Activated T-helper 1 cell treated with anti-CD3 and anti-CD28 coated beads, Interleukin-2, amount 50 U/mL, for 16 hours (primary cell): ENCODE data around the gene PPP1R13B.

Source experiments
- DNase-seq, 2 donors: peaks; one replicate each; pipeline ENCODE4 v3.0.0-alpha.2; 2020; ENCODE audit warnings: low read depth in 1 of 2, low spot score in 1 of 2

PPP1R13B gene

DNA sequence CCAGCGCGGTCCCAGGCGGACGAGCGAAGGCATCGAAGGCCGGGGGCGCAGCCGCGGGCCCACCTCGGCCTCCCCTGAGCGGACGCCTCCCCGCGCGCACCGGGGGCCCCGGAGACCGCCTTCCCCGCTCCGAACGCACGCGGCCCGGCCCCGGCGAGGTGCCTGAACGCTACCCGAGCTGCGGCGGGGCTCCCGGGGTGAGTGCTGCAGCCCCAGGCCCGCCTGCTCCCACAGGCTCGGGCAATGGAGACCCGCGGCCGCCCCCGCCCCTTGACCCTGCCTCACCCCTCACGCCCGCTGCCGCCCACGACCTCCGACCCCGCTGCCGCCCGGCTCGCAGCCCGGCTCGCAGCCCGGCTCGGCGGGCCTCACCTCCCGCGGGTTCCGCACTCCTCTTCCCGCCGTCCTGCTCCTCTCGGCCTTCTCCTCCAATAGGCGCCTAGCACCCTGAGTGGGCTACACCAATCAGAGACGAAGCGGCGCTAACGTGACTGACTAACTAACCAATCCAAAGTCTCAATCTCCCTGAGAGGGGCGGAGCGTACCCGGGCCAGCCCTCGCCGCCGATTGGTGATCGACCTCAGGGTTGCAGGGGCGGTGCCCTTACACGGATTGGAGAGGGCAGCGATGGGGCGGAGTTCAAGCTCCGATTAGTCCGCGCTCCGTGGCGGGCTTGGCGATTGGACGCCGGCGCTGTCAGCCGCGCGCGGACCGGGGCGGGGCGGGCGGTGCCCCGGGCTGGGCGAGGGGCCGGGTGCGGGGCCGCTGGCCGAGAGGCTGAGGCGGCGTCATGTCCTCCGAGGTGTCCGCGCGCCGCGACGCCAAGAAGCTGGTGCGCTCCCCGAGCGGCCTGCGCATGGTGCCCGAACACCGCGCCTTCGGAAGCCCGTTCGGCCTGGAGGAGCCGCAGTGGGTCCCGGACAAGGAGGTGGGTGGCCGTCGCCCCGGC is 132.0 kb downstream of the PPP1R13B start, which contains the start of the genes XRCC3 and ZFYVE21:
Gene XRCC3, minus strand, starts transcription at position 400 of the 949 bp plus-strand sequence. CDS start 4,364 bp downstream, outside the sequence.
Gene ZFYVE21, plus strand, starts transcription at position 759 of the 949 bp plus-strand sequence. Its CDS starts 32 bp downstream, at position 791.
- peak; percentile 99 for DNase-seq

GRCh38 chr14:103714063-103714724 is 133.2 kb downstream of the PPP1R13B start:
- DNase-seq, result no peak

GRCh38 chr14:103713304-103714062 is 133.9 kb downstream of the PPP1R13B start:
- DNase-seq, result no peak

DNA sequence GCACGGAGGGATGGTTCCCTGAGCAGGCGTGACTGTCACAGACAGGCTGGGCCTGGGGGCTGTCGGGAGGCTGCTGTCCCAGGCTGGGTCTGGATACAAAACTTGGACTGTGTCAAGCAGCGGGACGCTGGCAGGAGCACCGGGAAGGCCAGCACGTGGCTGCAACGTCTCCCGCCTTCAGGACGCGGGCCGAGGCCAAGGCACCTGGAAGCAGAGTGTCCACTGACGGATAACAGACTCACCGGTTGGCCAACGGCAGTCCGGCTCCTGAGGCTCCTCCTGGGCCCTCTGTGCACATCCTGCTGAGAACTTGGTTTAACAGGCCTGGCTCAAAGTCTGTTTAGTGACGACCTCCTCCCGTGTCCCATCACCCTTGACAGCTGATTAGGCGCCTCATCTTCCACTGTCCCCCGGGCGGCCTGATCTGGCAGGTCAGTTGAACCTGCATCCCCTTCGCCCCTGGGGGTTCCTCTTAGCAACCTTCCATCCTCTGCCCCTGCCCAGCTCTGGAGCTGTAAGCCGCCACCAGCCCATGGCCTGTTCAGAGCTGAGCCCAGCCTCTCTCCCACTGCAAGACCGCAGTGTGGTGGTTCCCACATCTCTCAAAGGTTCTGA is 134.6 kb downstream of the PPP1R13B start:
- no peak for DNase-seq

DNA sequence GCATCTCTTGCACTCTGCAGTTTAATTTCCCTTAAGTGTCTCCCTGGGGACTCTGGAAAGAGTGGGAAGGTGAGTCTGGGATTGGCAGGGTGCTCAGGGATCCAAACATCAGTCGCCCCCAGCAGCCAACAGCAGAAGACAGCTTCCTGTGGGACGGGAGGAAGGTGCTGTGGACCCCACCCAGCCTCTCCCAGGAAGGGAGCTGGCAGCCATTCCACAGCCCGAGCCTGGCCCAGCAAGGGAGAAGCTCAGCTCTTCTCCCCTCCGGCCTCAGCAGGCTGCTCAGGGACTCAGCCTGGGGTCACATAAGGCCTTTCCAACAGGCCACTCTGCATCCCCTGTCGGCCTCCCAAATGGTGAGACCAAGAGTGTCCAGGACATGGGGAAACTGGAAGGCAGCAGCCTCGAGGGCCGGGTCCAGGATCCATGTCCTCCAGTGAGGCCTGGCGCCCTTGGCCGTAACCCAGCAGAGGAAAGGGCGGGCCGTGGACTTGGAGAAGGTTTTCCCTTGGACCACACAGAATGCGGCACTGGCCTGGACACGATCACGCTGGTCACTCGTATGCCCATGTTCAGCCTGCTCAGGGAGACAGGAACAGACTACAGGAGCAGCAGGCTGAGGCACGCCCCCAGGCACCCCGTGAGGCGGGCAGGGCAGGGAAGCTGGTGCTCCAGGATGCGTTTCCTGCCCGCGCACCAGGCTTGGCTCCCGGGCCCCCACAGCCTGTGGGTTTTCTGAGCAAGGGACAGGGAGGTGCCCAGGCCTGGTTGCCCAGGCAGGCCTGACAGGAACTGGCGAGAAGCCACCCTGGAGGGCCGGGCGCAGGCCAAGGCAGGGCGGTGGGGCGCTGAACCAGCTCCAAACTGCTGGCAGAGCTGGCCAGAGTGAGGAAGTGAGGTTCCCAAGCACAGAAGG is 135.6 kb downstream of the PPP1R13B start:
- DNase-seq, result no peak

DNA sequence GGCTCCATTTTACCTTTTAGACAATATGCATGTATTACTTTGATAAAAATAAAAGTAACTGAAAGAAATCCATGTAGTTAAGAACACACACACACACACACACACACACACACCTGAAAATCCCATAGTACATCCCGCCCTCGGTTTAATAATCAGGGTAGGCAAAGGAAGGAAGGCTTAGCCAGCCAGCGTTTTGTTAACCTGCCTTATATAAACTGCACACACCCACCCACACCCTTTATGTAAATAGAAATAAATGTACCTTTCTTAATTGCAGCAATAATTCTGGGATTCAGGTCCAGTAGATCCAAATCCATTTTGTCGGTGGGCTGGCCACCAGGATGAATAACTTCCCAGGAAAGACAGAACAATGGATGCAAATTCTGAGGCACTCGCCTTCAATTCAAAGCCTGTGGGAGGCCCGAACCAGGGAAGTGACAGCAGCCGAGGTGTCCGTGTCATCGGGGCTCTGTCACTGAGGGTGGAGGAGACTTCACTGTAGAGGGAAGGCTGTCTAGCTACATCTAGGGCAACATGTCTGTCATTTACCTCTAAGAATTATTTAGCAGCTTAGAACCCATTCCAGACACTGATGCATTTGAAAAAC is 136.5 kb downstream of the PPP1R13B start:
- no peak for DNase-seq

- DNase-seq, result no peak
These were observed 137.6 kb downstream of the PPP1R13B start for GRCh38 chr14:103709814-103710213.

GRCh38 chr14:103708750-103709187 is 138.6 kb downstream of the PPP1R13B start:
- no peak for DNase-seq

- no peak for DNase-seq
These were observed 139.8 kb downstream of the PPP1R13B start for GRCh38 chr14:103707329-103708263.

DNA sequence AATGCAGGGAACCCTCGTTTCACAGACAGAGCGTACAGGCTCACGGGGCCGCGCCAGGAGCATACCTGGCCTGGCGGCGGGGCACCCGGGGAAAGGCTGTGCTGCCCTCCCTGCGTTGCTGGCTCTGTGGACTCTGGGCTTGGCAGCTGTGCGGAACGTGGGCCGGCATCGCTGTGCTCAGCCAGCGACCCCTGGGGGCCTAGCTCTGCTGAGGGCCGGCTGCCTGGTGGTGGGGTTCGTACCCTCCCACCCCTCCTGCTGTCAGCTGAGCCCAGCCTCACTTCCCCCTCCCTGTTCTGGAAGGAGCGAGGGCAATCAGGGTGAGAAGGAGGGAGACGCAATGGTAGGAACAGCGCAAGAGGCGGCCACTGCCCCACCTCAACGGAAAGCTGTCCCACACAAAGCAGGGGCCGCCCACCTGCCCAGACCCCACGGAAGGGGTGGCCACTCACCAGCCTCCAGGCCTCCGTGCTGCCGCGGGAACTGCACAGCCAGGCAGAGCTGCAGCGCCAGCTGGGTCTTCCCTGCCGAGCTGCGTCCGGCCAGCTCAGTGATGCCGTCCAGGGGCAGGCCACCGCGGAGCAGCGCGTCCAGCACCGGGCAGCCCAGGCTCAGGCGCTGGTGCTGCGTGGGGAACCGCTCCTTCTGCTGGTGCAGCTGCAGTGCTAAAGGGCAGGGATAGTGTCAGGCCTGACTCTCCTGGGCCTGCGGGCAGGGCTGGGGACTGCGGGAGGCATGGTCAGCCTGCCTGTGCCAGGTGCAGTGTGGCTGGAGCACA is 140.6 kb downstream of the PPP1R13B start:
- DNase-seq, result no peak

DNA sequence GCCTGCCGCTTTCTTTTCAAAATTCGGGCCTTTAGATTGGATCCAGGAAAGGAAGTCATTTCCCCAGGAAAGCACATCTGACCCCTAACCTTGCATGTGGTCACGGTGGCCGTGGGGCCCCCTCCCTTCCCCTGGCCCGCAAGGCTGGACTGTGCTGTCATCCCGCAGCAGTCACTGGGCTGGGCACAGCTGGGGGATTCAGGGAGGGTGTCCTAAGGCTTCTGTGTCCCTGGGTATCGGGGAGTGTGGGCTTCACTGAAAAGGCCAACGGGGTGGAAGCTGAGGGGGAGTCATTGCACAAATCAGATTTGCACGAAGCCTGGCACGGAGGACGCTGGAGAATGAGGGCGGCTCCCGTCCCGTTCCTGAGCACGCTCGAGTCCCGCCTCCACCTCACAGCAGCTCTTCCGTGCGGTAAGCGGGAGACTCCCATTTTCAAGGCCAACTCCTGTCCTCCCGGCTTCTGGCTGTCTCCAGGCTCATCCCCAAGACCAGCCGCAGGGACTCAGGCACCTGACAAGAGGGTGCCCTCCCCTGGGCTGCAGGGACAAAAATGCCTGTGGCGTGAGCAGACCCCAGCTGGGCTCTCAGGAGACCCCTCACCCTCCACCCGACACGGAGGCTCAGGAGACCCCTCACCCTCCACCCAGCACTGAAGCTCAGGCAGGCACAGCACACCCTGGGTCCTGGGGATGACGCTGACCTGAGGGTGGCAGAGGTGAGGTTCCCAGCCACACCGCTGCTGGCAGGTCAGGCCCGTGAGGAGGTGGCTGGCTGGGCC is 141.7 kb downstream of the PPP1R13B start:
- no peak for DNase-seq

- DNase-seq, result no peak
These were observed 142.3 kb downstream of the PPP1R13B start for GRCh38 chr14:103705118-103705503.

DNA sequence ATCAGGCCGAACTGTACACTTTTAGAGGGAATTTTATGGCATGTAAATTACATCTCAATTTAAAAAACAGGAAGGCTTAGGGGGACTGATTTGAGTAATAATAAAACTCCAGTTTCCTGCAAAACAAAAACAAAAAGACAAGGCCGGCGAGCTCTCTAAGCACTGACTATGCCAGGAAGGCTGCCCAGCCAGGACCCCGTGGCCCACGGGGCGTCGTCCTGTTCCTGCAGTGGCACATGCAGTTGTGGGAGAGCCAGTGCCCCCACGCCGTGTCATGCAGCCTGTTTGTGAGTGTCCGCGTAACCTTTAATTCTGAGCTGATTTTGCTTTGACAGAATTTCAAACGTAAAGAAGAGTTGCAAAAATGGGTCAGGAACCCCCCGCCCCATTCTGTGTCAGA is 142.7 kb downstream of the PPP1R13B start:
- DNase-seq, result no peak

GRCh38 chr14:103703433-103704385 is 143.7 kb downstream of the PPP1R13B start:
- DNase-seq, result no peak
